Lower leg skin (tissue), 4 donors: ENCODE data around the gene PNMA8C. TPM values are rescaled to one million over a fixed set of nuclear protein-coding genes. Genes with fewer than 3 reads are reported as not detected.

Source experiments
- DNase-seq, 2 donors: peaks; one replicate each; pipeline ENCODE4 v3.0.0-alpha.2; 2019; ENCODE audit warnings: low spot score in 2 of 2
- H3K4me3 ChIP-seq: fragments of 200-600 bp; sonication (generic); 2 replicates; pipeline ENCODE4 v1.5.1; 2017; ENCODE audit warnings: mild to moderate bottlenecking, low read depth; ENCODE audit not compliant: poor library complexity, severe bottlenecking
- POLR2A ChIP-seq, 2 donors: fragments of 450-650 bp; IDR thresholded peaks; one replicate each; pipeline ENCODE4 v1.6.1; 2016 to 2017; ENCODE audit warnings: antibody characterized with exemption in 2 of 2, mild to moderate bottlenecking in 1 of 2, moderate library complexity in 1 of 2
- WGBS, 2 donors: methylation state at CpG; one replicate each; pipeline ENCODE4 v1.1.5; 2018; 5-methylcytosine and 5-hydroxymethylcytosine counted together
- intact Hi-C: fragments of 100-400 bp; cut with DNase I; formaldehyde crosslinking; loops from one replicate; pipeline ENCODE4 v1.15.0; 2023; ENCODE audit warnings: low total_unique reads
- total RNA-seq, 4 donors: library from RNA; depleted of rRNA; stranded (reverse); fragments of >200 nt; gene quantifications; one replicate each; pipeline ENCODE4 v1.1.0, GENCODE V29; 2016
- TF ChIP-seq, protein P1 (sequence below), 3 donors: fragments of 450-650 bp; IDR thresholded peaks; one replicate each; pipeline ENCODE4 v1.5.1; 2016; ENCODE audit warnings: antibody characterized with exemption in 3 of 3, mild to moderate bottlenecking in 3 of 3, moderate library complexity in 2 of 3

PNMA8C gene
- total RNA-seq, 4 donors from 2014 or later, result not detected

DNA sequence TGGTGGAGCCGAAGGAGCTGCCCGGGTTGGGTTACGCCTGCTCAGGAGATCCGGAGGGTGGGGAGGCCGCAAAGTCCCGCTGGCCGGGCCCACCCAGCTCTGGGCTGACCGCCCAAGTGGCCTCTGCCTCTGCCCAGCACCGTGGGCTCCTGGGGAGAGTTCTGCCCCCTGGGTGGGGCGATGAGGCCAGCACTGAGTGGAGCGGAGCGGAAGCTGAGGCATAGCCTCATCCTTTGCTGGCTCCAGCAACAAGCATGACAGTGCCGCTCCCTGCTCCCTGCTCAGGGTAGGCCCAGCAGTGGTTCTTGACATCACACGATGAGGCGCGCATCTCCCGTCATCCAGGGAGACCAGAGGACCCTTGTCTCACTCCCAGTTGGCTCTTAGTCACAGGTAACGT, 37.9 kb downstream of the PNMA8C start:
- intact Hi-C loops, result loop anchor here (1.0 kb wide), 1 partner anchor 50 kb away; no protein-coding TSS in a partner anchor
- WGBS, 2 donors, result 81 to 83% methylated on average over 18 of the region's 18 CpGs
- no peak for DNase-seq

DNA sequence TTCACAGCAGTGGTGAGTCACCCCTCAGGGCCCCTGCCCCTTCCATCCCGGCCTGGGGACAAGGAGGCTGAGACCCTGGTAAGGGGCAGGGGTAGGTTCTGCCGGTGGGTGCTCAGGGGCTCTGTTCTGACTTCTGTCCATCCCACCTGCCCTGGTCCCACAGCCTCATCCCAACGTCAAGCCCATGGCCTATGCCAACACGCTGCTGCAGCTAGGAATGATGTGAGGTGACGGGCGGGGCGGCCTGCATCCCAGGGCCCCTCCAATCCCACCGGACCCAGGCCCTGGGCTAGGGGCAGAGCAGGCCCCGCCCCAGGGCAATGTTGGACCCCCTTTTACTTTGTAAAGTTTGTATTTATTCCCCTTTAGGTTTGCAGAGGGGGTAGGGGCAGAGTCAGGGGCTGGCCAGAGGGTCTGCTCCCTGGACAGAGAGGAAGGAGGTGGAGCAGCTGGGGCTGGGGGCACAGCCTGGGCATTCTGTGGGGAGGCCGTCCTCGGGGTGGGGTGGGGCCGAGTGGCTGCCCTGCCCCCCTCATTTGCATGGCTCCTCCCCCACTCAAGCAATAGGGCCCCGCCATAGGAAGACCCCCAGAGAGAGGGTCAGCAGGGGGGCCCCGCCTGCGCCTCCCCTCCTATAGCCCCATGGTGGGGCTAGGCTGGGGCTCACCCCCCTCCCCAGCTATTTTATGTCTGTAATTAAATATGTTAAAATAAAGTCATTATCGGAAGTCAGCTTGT, 38.4 kb downstream of the PNMA8C start:
- intact Hi-C loops, result no loop called here
- no peak for DNase-seq
- TF ChIP-seq, protein P1, sequence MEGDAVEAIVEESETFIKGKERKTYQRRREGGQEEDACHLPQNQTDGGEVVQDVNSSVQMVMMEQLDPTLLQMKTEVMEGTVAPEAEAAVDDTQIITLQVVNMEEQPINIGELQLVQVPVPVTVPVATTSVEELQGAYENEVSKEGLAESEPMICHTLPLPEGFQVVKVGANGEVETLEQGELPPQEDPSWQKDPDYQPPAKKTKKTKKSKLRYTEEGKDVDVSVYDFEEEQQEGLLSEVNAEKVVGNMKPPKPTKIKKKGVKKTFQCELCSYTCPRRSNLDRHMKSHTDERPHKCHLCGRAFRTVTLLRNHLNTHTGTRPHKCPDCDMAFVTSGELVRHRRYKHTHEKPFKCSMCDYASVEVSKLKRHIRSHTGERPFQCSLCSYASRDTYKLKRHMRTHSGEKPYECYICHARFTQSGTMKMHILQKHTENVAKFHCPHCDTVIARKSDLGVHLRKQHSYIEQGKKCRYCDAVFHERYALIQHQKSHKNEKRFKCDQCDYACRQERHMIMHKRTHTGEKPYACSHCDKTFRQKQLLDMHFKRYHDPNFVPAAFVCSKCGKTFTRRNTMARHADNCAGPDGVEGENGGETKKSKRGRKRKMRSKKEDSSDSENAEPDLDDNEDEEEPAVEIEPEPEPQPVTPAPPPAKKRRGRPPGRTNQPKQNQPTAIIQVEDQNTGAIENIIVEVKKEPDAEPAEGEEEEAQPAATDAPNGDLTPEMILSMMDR (IDR thresholded peaks at IDR 0.05), result no peak
- TF ChIP-seq POLR2A (IDR thresholded peaks at IDR 0.05), result no peak
- 90 to 94% methylated on average over 11 to 16 of the region's 16 CpGs for WGBS, 2 donors
- H3K4me3 ChIP-seq, result no peak overlapping the region

More for the DNA sequence above, 37.9 kb downstream of the PNMA8C start:
- TF ChIP-seq, protein P1 (IDR thresholded peaks at IDR 0.05), result no peak
- H3K4me3 ChIP-seq, result no peak overlapping the region

DNA sequence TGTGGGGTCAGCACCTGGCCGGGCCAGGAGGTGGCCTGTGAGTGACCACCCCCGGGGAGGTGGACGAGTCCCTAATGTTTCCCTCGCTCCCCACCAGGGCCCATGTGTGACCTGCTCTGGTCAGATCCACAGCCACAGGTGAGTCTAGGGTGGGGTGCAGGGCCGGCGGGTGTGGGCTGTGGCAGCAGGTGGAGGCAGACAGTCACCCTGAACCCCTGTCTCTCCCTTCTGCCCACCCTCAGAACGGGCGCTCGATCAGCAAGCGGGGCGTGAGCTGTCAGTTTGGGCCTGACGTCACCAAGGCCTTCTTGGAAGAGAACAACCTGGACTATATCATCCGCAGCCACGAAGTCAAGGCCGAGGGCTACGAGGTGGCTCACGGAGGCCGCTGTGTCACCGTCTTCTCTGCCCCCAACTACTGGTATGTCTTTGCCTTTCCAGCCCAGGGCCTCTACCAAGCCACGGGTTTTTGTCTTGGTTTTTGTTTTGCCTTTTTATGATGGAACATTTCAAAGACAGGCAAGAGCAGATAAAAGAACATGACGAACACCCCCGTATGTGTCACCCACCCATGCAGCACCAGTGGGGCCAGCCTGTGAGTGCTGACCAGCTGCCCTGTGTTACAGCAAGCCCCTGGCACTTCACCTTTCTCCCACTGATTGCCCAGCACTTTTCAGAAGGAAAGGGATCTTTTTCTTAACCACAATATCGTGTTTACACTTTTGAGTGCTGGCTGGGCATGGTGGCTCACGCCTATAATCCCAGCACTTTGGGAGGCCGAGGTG, 40.2 kb downstream of the PNMA8C start:
- no peak overlapping the region for H3K4me3 ChIP-seq
- intact Hi-C loops, result no loop called here
- DNase-seq, result no peak
- WGBS, 2 donors, result 93% methylated on average over 24 to 25 of the region's 25 CpGs
- TF ChIP-seq, protein P1 (IDR thresholded peaks at IDR 0.05), result no peak
- TF ChIP-seq POLR2A (IDR thresholded peaks at IDR 0.05), result no peak

DNA sequence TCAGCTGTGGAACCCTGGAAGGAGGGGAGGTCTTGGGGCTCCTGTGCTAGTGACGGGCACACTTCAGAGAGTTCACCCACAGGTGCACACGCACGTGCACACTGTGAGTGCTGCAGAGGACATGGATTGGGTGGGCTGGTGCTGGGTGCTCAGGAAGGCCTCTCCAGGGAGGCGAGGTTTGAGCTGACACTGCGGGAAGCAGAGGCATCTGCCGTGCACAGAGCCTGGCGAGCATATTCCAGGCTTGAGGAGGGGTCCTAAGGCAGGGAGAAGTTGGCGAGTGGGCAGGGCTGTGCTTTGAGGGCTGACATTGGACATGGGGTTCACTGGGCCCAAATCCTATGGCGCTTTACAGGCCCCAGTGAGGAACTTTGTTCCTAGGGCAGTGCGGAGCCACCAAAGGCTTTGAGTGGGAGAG, 41.0 kb downstream of the PNMA8C start:
- intact Hi-C loops, result no loop called here
- WGBS, 2 donors, result 93 to 96% methylated on average over 10 of the region's 10 CpGs
- TF ChIP-seq POLR2A (IDR thresholded peaks at IDR 0.05), result no peak
- TF ChIP-seq, protein P1 (IDR thresholded peaks at IDR 0.05), result no peak
- no peak for DNase-seq
- H3K4me3 ChIP-seq, result no peak overlapping the region

DNA sequence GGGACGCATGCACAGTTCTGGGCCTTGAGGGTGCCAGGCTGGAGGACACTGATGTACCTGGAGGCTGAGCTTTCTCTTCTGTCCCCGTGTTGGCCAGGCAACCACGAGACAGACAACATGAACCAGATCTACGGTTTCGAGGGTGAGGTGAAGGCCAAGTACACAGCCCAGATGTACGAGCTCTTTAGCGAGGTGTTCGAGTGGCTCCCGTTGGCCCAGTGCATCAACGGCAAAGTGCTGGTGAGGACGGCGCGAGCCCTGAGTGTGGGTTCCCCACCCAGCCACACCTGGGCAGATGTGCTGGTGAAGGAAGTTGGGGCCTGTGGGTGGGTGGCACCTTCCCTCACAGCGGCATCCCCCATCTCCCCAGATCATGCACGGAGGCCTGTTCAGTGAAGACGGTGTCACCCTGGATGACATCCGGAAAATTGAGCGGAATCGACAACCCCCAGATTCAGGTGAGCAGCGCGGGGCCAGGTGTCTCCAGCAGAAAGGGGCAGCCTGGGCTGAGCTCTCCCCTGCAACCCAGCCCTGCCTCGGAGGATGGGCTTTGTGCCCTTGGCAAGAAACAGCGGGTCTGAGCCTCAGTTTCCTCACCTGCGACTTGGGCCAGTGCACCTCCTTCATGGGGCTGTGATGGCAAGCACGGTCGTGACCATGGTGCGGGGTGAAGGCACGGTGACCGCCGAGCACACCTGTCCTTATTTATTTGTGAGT, 41.6 kb downstream of the PNMA8C start:
- DNase-seq, result no peak

DNA sequence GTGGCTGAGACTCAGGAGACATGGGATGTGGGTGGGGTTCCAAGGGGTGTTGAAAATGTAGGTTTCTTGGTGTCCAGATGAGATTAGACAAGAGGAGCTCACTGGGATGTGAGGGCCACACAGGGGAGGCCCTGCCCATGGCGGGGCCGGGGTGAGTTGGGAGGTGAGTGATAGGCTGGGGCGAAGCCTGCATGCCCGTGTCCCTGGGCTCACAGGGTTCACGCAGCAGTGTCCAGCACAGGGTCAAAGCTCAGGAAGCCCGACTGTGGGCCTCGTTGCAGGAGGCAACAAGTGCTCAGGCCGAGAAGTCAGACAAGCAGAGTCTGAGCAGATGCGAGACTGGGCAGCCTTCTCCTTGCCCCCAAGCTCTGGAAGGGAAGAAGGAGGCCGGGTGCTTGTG, 42.6 kb downstream of the PNMA8C start:
- 86 to 89% methylated on average over 10 of the region's 10 CpGs for WGBS, 2 donors
- TF ChIP-seq, protein P1 (IDR thresholded peaks at IDR 0.05), result no peak
- no peak for TF ChIP-seq POLR2A (IDR thresholded peaks at IDR 0.05)
- intact Hi-C loops, result no loop called here
- DNase-seq, result no peak
- H3K4me3 ChIP-seq, result no peak overlapping the region

More for the DNA sequence above, 41.6 kb downstream of the PNMA8C start:
- TF ChIP-seq POLR2A (IDR thresholded peaks at IDR 0.05), result no peak
- 94 to 95% methylated on average over 30 of the region's 30 CpGs for WGBS, 2 donors
- intact Hi-C loops, result no loop called here
- H3K4me3 ChIP-seq, result no peak overlapping the region
